Activated CD8-positive, alpha-beta T cell treated with anti-CD3 and anti-CD28 coated beads for 36 hours (primary cell): Measurements from ENCODE around the gene ATF7. TPM values are rescaled to one million over a fixed set of nuclear protein-coding genes. Genes with fewer than 3 reads are reported as not detected.

Experiments used
- ATAC-seq: fragments of 200-7000 bp; cut with Tn5 transposase; one replicate; pipeline ENCODE4 v1.10.0; 2021; ENCODE audit warnings: mild to moderate bottlenecking, moderate library complexity
- CTCF ChIA-PET: fragments of 350-600 bp; sonication (Branson Sonifier 250); formaldehyde crosslinking; loops from one replicate; lab custom pipeline; 2021; ENCODE audit warnings: antibody characterized with exemption; lab: Charles Lee
- POLR2A ChIA-PET: fragments of 350-600 bp; sonication (Branson Sonifier 250); formaldehyde crosslinking; loops from one replicate; lab custom pipeline; 2021; ENCODE audit warnings: antibody characterized with exemption; lab: Charles Lee
- DNase-seq: peaks from one replicate; pipeline ENCODE4 v3.0.0-alpha.2; 2020
- H3K27ac Mint-ChIP-seq: one replicate; pipeline ENCODE4 v1.8.0; 2021; ENCODE audit warnings: mild to moderate bottlenecking, mixed read lengths
- H3K27me3 Mint-ChIP-seq: one replicate; pipeline ENCODE4 v1.8.0; 2021; ENCODE audit warnings: mixed read lengths
- H3K36me3 Mint-ChIP-seq: one replicate; pipeline ENCODE4 v1.8.0; 2021; ENCODE audit warnings: low read depth, mixed read lengths
- H3K4me1 Mint-ChIP-seq: one replicate; pipeline ENCODE4 v1.8.0; 2021; ENCODE audit warnings: low read depth, mixed read lengths
- H3K4me3 Mint-ChIP-seq: one replicate; pipeline ENCODE4 v1.8.0; 2021; ENCODE audit warnings: mild to moderate bottlenecking, moderate library complexity, mixed read lengths
- H3K9me3 Mint-ChIP-seq: one replicate; pipeline ENCODE4 v1.8.0; 2021; ENCODE audit warnings: mixed read lengths
- intact Hi-C: fragments of 100-400 bp; cut with micrococcal nuclease; formaldehyde crosslinking; loops from one replicate; pipeline ENCODE4 v1.10.0; 2022
- total RNA-seq, 2 experiments: library from RNA; stranded (reverse); gene quantifications; one replicate each; pipeline ENCODE4 v1.2.3, GENCODE V29; 2021
- TF ChIP-seq, protein P1 (sequence below): fragments of 200-600 bp; IDR thresholded peaks from one replicate; pipeline ENCODE4 v1.8.0; 2022; ENCODE audit warnings: antibody characterized with exemption, mild to moderate bottlenecking

Gene ATF7
- total RNA-seq, 2 experiments from 2014 or later: 22.0 to 22.6 TPM

DNA sequence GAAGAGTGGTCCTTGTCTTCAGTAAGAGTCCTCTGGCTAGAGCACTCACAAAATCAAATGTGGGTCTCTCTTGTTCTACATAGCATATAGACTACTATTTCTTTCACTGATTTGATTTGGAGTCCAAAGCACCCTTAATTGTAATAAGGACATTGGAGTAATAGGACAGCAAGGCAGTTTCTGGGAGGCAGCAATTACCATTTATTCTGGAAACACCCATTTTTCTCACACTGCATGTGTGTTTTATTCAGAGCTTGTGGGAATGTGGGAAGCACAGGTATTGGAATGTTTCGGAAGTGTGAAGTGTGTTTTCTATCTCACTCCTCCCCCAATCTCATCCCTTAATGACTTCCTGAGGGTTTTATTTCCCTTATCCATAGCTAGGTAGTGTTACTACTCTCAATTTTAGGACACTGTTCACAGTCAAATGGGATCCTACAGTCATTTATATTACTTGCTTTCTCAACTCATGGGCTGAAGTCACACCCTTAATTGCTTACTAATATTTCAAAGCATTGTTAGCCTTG, 154.1 kb downstream of the ATF7 start:
- CTCF ChIA-PET: interaction anchor here (1.1 to 7.7 kb wide), 3 partner anchors 9 to 37 kb away, joined by 3 to 66 read pairs (median 6); partner anchors contain the start of gene NPFF
- Mint-ChIP-seq H3K4me3 (no peak overlapping the region), H3K27ac (peak overlapping the region; percentile 76), H3K9me3 (no peaks in the 10 kb centered on the region), H3K4me1 (peaks cover 58% of the 10 kb centered on the region), H3K36me3 (peaks cover 82% of the 10 kb centered on the region), H3K27me3 (no peaks in the 10 kb centered on the region)
- POLR2A ChIA-PET: interaction anchor here (1.0 to 54.1 kb wide), 3 partner anchors 5 to 205 kb away, joined by 4 to 1494 read pairs (median 1494); partner anchors contain the start of genes MAP3K12, NPFF, PCBP2 and TARBP2
- no peak for DNase-seq
- no peak for ATAC-seq
- TF ChIP-seq, protein P1, sequence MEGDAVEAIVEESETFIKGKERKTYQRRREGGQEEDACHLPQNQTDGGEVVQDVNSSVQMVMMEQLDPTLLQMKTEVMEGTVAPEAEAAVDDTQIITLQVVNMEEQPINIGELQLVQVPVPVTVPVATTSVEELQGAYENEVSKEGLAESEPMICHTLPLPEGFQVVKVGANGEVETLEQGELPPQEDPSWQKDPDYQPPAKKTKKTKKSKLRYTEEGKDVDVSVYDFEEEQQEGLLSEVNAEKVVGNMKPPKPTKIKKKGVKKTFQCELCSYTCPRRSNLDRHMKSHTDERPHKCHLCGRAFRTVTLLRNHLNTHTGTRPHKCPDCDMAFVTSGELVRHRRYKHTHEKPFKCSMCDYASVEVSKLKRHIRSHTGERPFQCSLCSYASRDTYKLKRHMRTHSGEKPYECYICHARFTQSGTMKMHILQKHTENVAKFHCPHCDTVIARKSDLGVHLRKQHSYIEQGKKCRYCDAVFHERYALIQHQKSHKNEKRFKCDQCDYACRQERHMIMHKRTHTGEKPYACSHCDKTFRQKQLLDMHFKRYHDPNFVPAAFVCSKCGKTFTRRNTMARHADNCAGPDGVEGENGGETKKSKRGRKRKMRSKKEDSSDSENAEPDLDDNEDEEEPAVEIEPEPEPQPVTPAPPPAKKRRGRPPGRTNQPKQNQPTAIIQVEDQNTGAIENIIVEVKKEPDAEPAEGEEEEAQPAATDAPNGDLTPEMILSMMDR: no peak
- intact Hi-C loops: loop anchor here (5.0 kb wide), 1 partner anchor 35 kb away; the partner anchor contains the start of gene NPFF

DNA sequence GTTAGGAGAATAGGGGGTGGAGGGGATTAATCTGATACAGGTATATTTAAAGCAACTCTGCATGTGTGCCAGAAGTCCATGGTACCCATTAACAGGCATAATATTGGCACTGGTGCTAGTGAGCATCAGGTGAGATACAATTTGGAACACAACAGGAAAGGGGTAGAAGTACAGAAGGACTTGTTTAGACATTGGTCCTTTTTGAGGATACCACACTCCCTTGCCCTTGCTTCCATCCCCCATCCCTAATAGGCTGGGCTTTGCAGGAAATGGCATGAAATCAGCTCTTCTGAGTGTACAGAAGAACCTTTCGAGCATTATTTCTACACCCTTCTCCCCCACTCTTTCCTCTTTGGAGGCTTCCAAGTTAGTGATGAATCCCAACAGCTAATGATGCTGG, 157.9 kb downstream of the ATF7 start:
- intact Hi-C loops: no loop called here
- Mint-ChIP-seq H3K4me3 (no peak overlapping the region), H3K27ac (peak overlapping the region; percentile 53), H3K27me3 (no peaks in the 10 kb centered on the region), H3K9me3 (no peaks in the 10 kb centered on the region), H3K4me1 (peaks cover 40% of the 10 kb centered on the region), H3K36me3 (peaks cover 80% of the 10 kb centered on the region)
- ChIA-PET CTCF (interaction anchor here (1.1 to 1.3 kb wide), 2 partner anchors 13 to 15 kb away, joined by 3 read pairs; no protein-coding TSS in a partner anchor), POLR2A (interaction anchor here (43.3 to 54.1 kb wide), 2 partner anchors 1 to 19 kb away, joined by 1494 read pairs; partner anchors contain the start of genes MAP3K12, NPFF, PCBP2 and TARBP2)
- DNase-seq (no peak), ATAC-seq (no peak)
- TF ChIP-seq, protein P1: no peak

DNA sequence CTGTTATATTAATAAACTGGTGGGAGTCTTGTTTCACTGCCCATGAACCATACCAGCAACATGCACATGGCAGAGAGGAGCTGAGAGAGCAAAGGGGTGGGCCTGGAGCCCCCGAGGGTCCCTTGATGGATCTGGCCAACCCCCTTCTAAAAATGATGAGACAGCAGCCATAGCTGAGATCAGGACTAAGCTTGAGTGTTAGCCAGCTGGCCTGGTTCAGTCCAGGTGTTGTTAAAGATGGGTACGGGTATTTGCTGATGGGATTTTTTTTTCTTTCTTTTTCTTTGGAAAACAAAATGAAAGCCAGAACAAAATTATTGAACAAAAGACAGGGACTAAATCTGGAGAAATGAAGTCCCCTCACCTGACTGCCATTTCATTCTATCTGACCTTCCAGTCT, 158.3 kb downstream of the ATF7 start:
- Mint-ChIP-seq H3K27ac (peak overlapping the region; percentile 50), H3K4me1 (peaks cover 43% of the 10 kb centered on the region), H3K27me3 (no peaks in the 10 kb centered on the region), H3K36me3 (peaks cover 82% of the 10 kb centered on the region), H3K9me3 (no peaks in the 10 kb centered on the region), H3K4me3 (no peak overlapping the region)
- no peak for ATAC-seq
- POLR2A ChIA-PET: interaction anchor here (43.3 to 54.1 kb wide), 2 partner anchors 0 to 19 kb away, joined by 1494 read pairs; partner anchors contain the start of genes MAP3K12, NPFF, PCBP2 and TARBP2
- TF ChIP-seq, protein P1: no peak
- intact Hi-C loops: no loop called here
- DNase-seq: no peak
- CTCF ChIA-PET: interaction anchor here (1.1 to 1.3 kb wide), 2 partner anchors 12 to 15 kb away, joined by 3 read pairs; no protein-coding TSS in a partner anchor

DNA sequence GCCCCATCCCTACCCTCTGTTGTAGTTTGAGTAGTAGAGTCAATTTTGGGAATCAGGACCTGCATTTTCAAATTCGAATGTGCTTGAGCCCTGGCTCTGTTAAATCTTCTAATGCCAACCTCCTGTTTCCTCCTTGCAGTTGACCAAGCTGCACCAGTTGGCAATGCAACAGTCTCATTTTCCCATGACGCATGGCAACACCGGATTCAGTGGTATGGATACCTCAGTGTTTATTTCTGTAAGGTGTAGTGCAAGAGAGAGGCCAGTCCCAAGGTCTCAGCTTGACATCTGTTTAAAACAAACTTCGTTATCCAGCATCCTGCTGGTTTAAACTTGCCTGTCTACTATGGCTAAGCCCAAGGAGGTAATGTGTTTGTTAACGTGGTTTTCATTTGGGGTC, 159.1 kb downstream of the ATF7 start:
- Mint-ChIP-seq H3K36me3 (peaks cover 82% of the 10 kb centered on the region), H3K4me1 (peaks cover 40% of the 10 kb centered on the region), H3K27ac (no peak overlapping the region), H3K27me3 (no peaks in the 10 kb centered on the region), H3K9me3 (no peaks in the 10 kb centered on the region), H3K4me3 (no peak overlapping the region)
- TF ChIP-seq, protein P1: no peak
- DNase-seq (no peak), ATAC-seq (no peak)
- intact Hi-C loops: no loop called here
- ChIA-PET POLR2A (interaction anchor here (43.3 to 54.1 kb wide), 2 partner anchors 1 to 20 kb away, joined by 1494 read pairs; partner anchors contain the start of genes MAP3K12, NPFF, PCBP2 and TARBP2), CTCF (interaction anchor here (1.3 kb wide), 1 partner anchor 14 kb away, joined by 3 read pairs; no protein-coding TSS in a partner anchor)

DNA sequence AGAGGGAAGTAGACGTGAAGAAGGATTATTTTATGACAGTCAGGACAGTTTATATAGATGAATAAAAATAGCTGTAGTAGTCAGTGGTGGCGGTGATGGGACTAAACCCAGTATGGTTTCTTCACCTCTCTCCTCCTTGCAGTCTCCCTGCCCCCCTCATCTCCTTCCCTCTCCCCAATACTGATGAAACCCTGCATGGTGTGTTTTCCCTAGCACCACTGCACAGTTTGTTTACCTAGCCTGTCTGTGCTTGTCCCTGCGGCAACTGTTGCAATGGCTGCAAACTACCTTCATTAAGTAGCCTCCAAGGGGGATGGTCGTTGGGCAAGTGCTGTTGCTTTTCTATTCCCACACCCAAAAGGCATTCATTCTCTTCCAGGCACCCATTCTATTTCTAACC, 159.5 kb downstream of the ATF7 start:
- DNase-seq (no peak), ATAC-seq (no peak)
- no peaks in the 10 kb centered on the region for H3K27me3 Mint-ChIP-seq
- ChIA-PET CTCF (no interaction called here), POLR2A (interaction anchor here (43.3 to 54.1 kb wide), 2 partner anchors 1 to 20 kb away, joined by 1494 read pairs; partner anchors contain the start of genes MAP3K12, NPFF, PCBP2 and TARBP2)
- no peaks in the 10 kb centered on the region for H3K9me3 Mint-ChIP-seq
- H3K4me1 Mint-ChIP-seq: peaks cover 38% of the 10 kb centered on the region
- intact Hi-C loops: no loop called here
- peaks cover 82% of the 10 kb centered on the region for H3K36me3 Mint-ChIP-seq
- TF ChIP-seq, protein P1: no peak
- peak overlapping the region; percentile 19 for H3K27ac Mint-ChIP-seq
- no peak overlapping the region for H3K4me3 Mint-ChIP-seq
